Fibroblast of lung (primary cell): Measurements from ENCODE around the gene URB2.

Experiments
- CTCF ChIP-seq, 2 donors: IDR thresholded peaks in 1 of 2; conservative IDR thresholded peaks in 1 of 2; 1 replicate in 1 of 2; 2 replicates in 1 of 2; pipeline ENCODE4 v1.5.1; 2011 to 2012; ENCODE audit warnings: low read length in 2 of 2, control low read depth in 1 of 2, inconsistent platforms in 1 of 2, low read depth in 1 of 2, mild to moderate bottlenecking in 1 of 2
- EZH2 ChIP-seq: IDR thresholded peaks from 2 replicates; pipeline ENCODE4 v1.5.1; 2012; ENCODE audit warnings: low read length, control low read depth, mild to moderate bottlenecking; ENCODE audit errors: missing control alignments

GRCh38 chr1:229693129-229693900 lies 67.3 kb downstream of the URB2 start:
- no peak for TF ChIP-seq CTCF (conservative IDR thresholded peaks at IDR 0.05 in 1 of 2, IDR thresholded peaks at IDR 0.05 in 1 of 2; ENCODE audit: low read depth in 1 of 2, low read length in 2 of 2)
- no peak for TF ChIP-seq EZH2
